ENCODE measurements around the gene WASF3.

The WASF3 gene

DNA sequence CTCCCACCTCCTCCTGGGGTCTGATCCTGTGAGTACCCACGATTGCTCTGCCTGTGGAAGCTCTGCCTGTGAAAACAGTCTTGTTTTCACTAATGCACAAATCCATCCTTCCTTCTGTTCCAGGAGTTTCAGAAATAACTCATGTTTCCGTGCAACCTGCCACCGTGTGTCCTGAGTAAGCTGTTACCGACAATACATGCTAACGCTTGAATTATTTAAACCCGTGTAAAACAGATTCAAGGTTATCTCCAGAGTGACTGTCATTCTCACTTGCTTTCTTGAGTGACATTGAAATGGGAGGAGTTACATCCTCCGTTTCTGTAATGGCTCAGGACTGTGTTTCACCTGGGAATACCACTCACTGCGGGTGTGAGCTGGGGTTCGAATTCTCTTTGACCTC lies 178.2 kb downstream of the WASF3 start:
- Histone ChIP-seq H3K27me3 (ENCODE audit: control insufficient read depth in 3 of 3, insufficient read depth in 3 of 3, low read depth in 1 of 3, low read length in 3 of 3) (no peaks in the 10 kb centered on the region), H3K4ac (ENCODE audit: low read length) (no peak overlapping the region), H4K91ac (ENCODE audit: low read depth, low read length, poor library complexity) (no peak overlapping the region), H3K4me1 (ENCODE audit: control insufficient read depth in 2 of 2, insufficient read depth in 1 of 2, low read depth in 1 of 2, low read length in 2 of 2) (no peaks in the 10 kb centered on the region), H3K9ac (ENCODE audit: low read depth, low read length, poor library complexity) (no peak overlapping the region), H2AFZ (ENCODE audit: low read length) (no peak overlapping the region), H2BK12ac (ENCODE audit: low read length) (no peak overlapping the region), H3K14ac (ENCODE audit: low read length) (no peak overlapping the region), H2BK120ac (ENCODE audit: low read depth, low read length) (no peak overlapping the region), H3K27ac (replicated peaks; ENCODE audit: low read length) (no peak overlapping the region), H2BK15ac (ENCODE audit: low read length) (no peak overlapping the region), H3K9me3 (replicated peaks in 1 of 2; ENCODE audit: control insufficient read depth in 2 of 2, insufficient read depth in 1 of 2, low read depth in 1 of 2, low read length in 2 of 2) (peaks cover 0 to 4% of the 10 kb centered on the region in 2 donors), H3K18ac (ENCODE audit: low read length) (no peak overlapping the region), H2AK5ac (ENCODE audit: low read depth, low read length) (no peak overlapping the region), H3K4me3 (ENCODE audit: low read length in 2 of 2) (no peak overlapping the region), H3K4me2 (ENCODE audit: insufficient read depth, low read length, poor library complexity, severe bottlenecking) (no peak overlapping the region), H3K79me1 (ENCODE audit: low read depth, low read length) (no peaks in the 10 kb centered on the region), H3K23ac (ENCODE audit: low read depth, low read length, poor library complexity) (no peak overlapping the region), H4K8ac (ENCODE audit: low read depth, low read length) (no peak overlapping the region), H2BK5ac (ENCODE audit: low read length) (no peak overlapping the region), H3K36me3 (replicated peaks in 1 of 2; ENCODE audit: control insufficient read depth in 2 of 2, insufficient read depth in 2 of 2, low read length in 2 of 2) (no peaks in the 10 kb centered on the region)
- no peak for DNase-seq (ENCODE audit: low spot score)
- WGBS, 2 donors (ENCODE audit: extremely low coverage in 2 of 2, insufficient read length in 2 of 2, insufficient replicate concordance in 1 of 2): no CpG with 5 or more reads among the region's 9 CpGs

Data from neuronal stem cell (in vitro differentiated cells).